Fibroblast of lung (primary cell): Measurements from ENCODE around the gene MICA. TPM values are rescaled to one million over a fixed set of nuclear protein-coding genes. Genes with fewer than 3 reads are reported as not detected.

Experiments
- DNase-seq, 2 donors: peaks; one replicate each; pipeline versions ENCODE4 v3.0.0 to v3.0.0-alpha.2; 2010; ENCODE audit warnings: low read depth in 2 of 2
- H2AFZ ChIP-seq: 2 replicates; pipeline ENCODE4 v1.5.1; 2012; ENCODE audit warnings: low read length, control low read depth, inconsistent platforms
- H3K27ac ChIP-seq: 2 replicates; pipeline ENCODE4 v1.5.1; 2011; ENCODE audit warnings: low read length, control low read depth; ENCODE audit not compliant: insufficient read depth
- H3K27me3 ChIP-seq: 2 replicates; pipeline ENCODE4 v1.5.1; 2011; ENCODE audit warnings: mild to moderate bottlenecking, low read length; ENCODE audit not compliant: control insufficient read depth, insufficient read depth
- H3K36me3 ChIP-seq: 2 replicates; pipeline ENCODE4 v1.5.1; 2011; ENCODE audit warnings: low read length; ENCODE audit not compliant: control insufficient read depth, insufficient read depth
- H3K4me1 ChIP-seq: 2 replicates; pipeline ENCODE4 v1.5.1; 2011; ENCODE audit warnings: low read length; ENCODE audit not compliant: control insufficient read depth, insufficient read depth; ENCODE audit errors: extremely low read depth
- H3K4me2 ChIP-seq: 2 replicates; pipeline ENCODE4 v1.5.1; 2011; ENCODE audit warnings: low read length, control low read depth; ENCODE audit not compliant: insufficient read depth; ENCODE audit errors: extremely low read depth
- H3K4me3 ChIP-seq, 4 experiments: fragments of 200-600 bp in 1 of 4; sonication (generic) in 1 of 4; replicated peaks in 1 of 4; 2 replicates each; pipeline ENCODE4 v1.5.1; 2011 to 2016; ENCODE audit warnings: low read length in 4 of 4, low read depth in 3 of 4, mild to moderate bottlenecking in 3 of 4, control low read depth in 2 of 4, inconsistent platforms in 1 of 4, mixed read lengths in 1 of 4; ENCODE audit not compliant: insufficient read depth in 1 of 4; ENCODE audit errors: control extremely low read depth in 1 of 4
- H3K79me2 ChIP-seq: 2 replicates; pipeline ENCODE4 v1.5.1; 2012; ENCODE audit warnings: mild to moderate bottlenecking, low read length, inconsistent platforms; ENCODE audit not compliant: control insufficient read depth, insufficient read depth
- H3K9ac ChIP-seq: 2 replicates; pipeline ENCODE4 v1.5.1; 2011; ENCODE audit warnings: mild to moderate bottlenecking, low read length, control low read depth; ENCODE audit not compliant: insufficient read depth
- H3K9me3 ChIP-seq: 2 replicates; pipeline ENCODE4 v1.5.1; 2012; ENCODE audit warnings: low read depth, low read length; ENCODE audit not compliant: control insufficient read depth, insufficient read depth
- H4K20me1 ChIP-seq: 2 replicates; pipeline ENCODE4 v1.5.1; 2011; ENCODE audit warnings: low read length; ENCODE audit not compliant: control insufficient read depth, insufficient read depth; ENCODE audit errors: extremely low read depth
- EZH2 ChIP-seq: IDR thresholded peaks from 2 replicates; pipeline ENCODE4 v1.5.1; 2012; ENCODE audit warnings: low read length, control low read depth, mild to moderate bottlenecking; ENCODE audit errors: missing control alignments
- polyA plus RNA-seq, 2 donors: library from polyadenylated mRNA; depleted of rRNA in 1 of 2; stranded (reverse) in 1 of 2; unstranded in 1 of 2; fragments of >200 nt; gene quantifications; 2 replicates each; pipeline ENCODE4 v1.2.1, GENCODE V29; 2011 to 2012; ENCODE audit warnings: missing spikeins in 1 of 2
- total RNA-seq: library from RNA; depleted of rRNA; stranded (reverse); fragments of >200 nt; gene quantifications from 2 replicates; pipeline ENCODE4 v1.2.1, GENCODE V29; 2014
- TF ChIP-seq, protein P1 (sequence below), 2 donors: IDR thresholded peaks in 1 of 2; conservative IDR thresholded peaks in 1 of 2; 1 replicate in 1 of 2; 2 replicates in 1 of 2; pipeline ENCODE4 v1.5.1; 2011 to 2012; ENCODE audit warnings: low read length in 2 of 2, control low read depth in 1 of 2, inconsistent platforms in 1 of 2, low read depth in 1 of 2, mild to moderate bottlenecking in 1 of 2

Gene MICA
- total and polyA plus RNA-seq, 2 donors (not counting 1 experiment from before 2014, with no cell fraction given): 54.2 to 85.2 TPM

- Histone ChIP-seq H3K27me3 (peaks cover 11% of the 10 kb centered on the region), H3K36me3 (peaks cover 8% of the 10 kb centered on the region)
Measured at GRCh38 chr6:31359581-31359980, 43.8 kb upstream of the MICA start.

DNA sequence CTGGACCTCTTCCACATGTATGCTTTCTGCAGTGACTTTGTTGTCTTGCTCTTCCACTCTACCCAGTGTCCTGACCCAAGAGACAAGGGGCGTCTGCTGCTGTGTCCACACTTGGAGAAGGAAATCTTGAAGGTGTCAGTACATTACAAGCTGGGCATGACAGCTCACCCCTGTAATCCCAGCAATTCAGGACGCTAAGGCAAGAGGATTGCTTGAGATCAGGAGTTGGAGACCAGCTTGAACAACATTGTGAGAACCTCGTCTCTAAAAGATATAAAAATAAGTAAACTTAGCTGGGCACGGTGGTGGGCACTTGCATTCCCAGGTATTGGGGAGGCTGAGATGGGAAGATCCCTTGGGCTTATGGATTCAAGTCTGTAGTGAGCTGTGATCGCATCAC is 40.6 kb upstream of the MICA start:
- H2AFZ ChIP-seq: no peak overlapping the region
- H3K9me3 ChIP-seq: no peaks in the 10 kb centered on the region
- peaks cover 8% of the 10 kb centered on the region for H3K4me1 ChIP-seq
- no peak overlapping the region for H3K9ac ChIP-seq
- H3K27ac ChIP-seq: no peak overlapping the region
- H3K4me2 ChIP-seq: no peak overlapping the region
- no peak overlapping the region for H3K4me3 ChIP-seq
- H3K36me3 ChIP-seq: no peaks in the 10 kb centered on the region
- H3K79me2 ChIP-seq: no peaks in the 10 kb centered on the region
- H4K20me1 ChIP-seq: no peaks in the 10 kb centered on the region
- TF ChIP-seq EZH2: no peak
- TF ChIP-seq, protein P1, sequence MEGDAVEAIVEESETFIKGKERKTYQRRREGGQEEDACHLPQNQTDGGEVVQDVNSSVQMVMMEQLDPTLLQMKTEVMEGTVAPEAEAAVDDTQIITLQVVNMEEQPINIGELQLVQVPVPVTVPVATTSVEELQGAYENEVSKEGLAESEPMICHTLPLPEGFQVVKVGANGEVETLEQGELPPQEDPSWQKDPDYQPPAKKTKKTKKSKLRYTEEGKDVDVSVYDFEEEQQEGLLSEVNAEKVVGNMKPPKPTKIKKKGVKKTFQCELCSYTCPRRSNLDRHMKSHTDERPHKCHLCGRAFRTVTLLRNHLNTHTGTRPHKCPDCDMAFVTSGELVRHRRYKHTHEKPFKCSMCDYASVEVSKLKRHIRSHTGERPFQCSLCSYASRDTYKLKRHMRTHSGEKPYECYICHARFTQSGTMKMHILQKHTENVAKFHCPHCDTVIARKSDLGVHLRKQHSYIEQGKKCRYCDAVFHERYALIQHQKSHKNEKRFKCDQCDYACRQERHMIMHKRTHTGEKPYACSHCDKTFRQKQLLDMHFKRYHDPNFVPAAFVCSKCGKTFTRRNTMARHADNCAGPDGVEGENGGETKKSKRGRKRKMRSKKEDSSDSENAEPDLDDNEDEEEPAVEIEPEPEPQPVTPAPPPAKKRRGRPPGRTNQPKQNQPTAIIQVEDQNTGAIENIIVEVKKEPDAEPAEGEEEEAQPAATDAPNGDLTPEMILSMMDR (conservative IDR thresholded peaks at IDR 0.05 in 1 of 2, IDR thresholded peaks at IDR 0.05 in 1 of 2; ENCODE audit: low read depth in 1 of 2, low read length in 2 of 2): no peak
- peaks cover 21% of the 10 kb centered on the region for H3K27me3 ChIP-seq
- DNase-seq: no peak

More at GRCh38 chr6:31359581-31359980, 43.8 kb upstream of the MICA start:
- no peak overlapping the region for H3K27ac ChIP-seq
- peaks cover 14% of the 10 kb centered on the region for H3K79me2 ChIP-seq
- H3K9ac ChIP-seq: no peak overlapping the region
- no peak overlapping the region for H2AFZ ChIP-seq
- H3K4me1 ChIP-seq: peaks cover 13% of the 10 kb centered on the region
- TF ChIP-seq EZH2: no peak
- TF ChIP-seq, protein P1 (conservative IDR thresholded peaks at IDR 0.05 in 1 of 2, IDR thresholded peaks at IDR 0.05 in 1 of 2; ENCODE audit: low read depth in 1 of 2, low read length in 2 of 2): no peak
- DNase-seq: no peak
- no peak overlapping the region for H3K4me3 ChIP-seq
- no peaks in the 10 kb centered on the region for H3K9me3 ChIP-seq
- no peaks in the 10 kb centered on the region for H4K20me1 ChIP-seq
- peak overlapping the region; percentile 25 for H3K4me2 ChIP-seq

- Histone ChIP-seq H4K20me1 (no peaks in the 10 kb centered on the region), H3K4me3 (no peak overlapping the region), H3K27me3 (peaks cover 29% of the 10 kb centered on the region), H3K4me2 (no peak overlapping the region), H3K4me1 (peaks cover 8% of the 10 kb centered on the region), H2AFZ (no peak overlapping the region), H3K27ac (no peak overlapping the region), H3K9ac (no peak overlapping the region), H3K9me3 (no peaks in the 10 kb centered on the region), H3K36me3 (no peaks in the 10 kb centered on the region), H3K79me2 (no peaks in the 10 kb centered on the region)
- DNase-seq: no peak
- TF ChIP-seq EZH2: no peak
- TF ChIP-seq, protein P1 (conservative IDR thresholded peaks at IDR 0.05 in 1 of 2, IDR thresholded peaks at IDR 0.05 in 1 of 2; ENCODE audit: low read depth in 1 of 2, low read length in 2 of 2): no peak
Measured at GRCh38 chr6:31363811-31364210, 39.6 kb upstream of the MICA start.
